NCI-H2107 (cell line): Measurements from ENCODE around the gene SLU7.
"Not testable (repeated sequence)": the region's sequence is repeated elsewhere in the genome, so short reads cannot be mapped to it uniquely, and the experiment has no call there.

Experiments used
- DNase-seq: peaks from one replicate; lab custom pipeline; 2025; lab: John Stamatoyannopoulos, UW

Gene SLU7

DNA sequence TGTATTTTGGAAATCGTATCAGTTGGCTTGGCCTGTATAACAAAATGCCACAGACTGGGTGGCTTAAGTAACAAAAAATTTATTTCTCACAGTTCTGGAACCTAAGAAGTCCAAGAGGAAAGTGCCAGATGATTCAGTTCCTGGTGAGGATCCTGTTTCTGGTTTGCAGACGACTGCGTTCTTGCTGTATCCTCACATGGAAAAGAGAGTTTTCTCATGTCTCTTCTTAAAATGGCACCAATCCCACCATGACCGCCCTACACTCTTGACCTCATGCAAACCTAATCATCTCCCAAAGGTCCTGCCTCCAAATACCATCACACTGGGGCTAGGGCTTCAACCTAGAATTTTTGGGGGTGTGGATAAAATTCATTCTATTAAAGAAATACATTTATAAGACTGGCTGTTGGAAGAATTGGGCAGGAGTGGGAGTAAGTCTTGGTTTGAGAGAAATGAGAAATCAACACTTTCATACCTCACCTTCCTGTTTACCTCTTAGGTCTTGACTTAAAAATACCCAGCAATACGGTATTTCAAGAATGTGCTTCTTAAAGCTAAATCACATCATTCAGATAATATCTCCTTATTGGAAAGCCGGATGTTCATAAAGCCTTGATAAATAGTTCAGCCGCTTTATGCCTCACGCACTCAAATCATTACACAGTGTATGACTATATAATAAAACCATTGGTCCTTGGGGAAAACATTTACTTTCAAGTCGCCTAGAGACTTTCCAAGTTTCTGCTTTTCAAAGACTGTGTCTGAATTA is 31.5 kb upstream of the SLU7 start:
- no peak for DNase-seq

DNA sequence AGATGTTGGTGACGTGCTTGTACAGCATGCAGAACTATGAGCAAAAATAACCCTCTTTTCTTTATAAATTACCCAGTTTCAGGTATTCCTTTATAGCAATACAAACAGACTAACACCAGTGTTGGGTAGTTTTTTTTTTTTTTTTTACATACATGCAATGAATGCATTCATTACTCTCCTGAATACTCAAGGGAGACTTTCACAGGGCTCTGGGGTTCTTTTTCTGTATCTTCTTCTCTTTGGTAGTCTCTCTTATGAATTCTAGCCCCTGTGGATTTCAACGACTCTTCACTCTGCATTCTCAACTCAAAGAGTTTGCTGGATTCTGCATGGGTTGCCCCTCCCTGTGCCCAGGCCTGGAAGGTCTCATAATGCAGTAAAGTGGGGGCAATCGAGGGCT is 30.6 kb upstream of the SLU7 start:
- no peak for DNase-seq

DNA sequence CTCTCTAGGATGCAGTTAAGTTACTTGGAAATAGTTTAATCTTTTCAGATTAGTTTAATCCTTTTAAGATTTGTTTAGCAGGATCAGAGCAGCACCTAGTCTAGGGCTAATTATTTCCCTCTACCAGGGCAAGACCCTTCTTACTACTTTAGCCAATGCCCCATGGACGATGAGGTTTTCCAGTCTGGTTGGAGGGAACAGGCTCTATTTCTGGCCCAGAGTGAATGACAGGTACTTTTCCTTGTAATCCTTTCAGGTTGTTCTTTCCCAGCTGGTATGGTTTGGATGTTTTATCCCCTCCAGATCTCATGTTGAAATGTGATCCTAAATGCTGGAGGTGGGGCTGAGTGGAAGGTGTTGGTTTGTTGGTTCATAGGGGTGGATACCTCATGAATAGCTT is 30.0 kb upstream of the SLU7 start:
- no peak for DNase-seq

DNA sequence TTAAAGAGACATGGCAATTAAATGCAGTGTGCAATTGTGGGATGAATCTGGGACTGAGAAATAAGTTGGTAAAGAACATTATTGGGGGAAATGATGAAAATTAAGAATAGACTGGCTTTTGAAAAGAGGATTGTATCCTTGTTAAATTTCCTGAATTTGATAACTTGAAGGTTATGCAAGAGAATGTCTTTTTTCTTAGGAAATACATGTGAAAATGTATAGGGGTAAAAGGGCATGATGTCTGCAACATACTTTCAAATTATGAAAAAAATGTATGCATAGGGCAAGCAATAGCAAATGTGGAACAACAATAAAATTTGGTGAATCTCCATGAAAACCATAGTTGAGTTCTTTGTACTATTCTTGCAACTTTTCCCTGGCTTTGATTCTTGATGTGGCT is 26.9 kb upstream of the SLU7 start:
- no peak for DNase-seq

DNA sequence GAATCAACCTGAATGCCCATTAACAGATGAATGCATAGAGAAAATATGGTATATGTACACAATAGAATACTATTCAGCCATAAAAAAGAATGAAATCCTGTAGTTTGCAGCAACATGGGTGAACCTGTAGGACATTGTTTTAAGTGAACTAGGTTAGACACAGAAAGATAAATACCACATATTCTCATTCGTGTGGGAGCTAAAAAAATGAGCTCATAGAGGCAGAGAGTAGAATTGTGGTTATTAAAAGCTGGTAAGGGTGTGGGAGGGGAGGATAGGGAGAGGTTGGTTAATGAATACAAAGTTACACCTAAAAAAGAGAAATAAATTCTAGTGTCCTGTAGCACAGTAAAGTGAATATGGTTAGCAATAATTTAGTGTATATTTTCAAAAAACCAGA is 26.3 kb upstream of the SLU7 start:
- no peak for DNase-seq

DNA sequence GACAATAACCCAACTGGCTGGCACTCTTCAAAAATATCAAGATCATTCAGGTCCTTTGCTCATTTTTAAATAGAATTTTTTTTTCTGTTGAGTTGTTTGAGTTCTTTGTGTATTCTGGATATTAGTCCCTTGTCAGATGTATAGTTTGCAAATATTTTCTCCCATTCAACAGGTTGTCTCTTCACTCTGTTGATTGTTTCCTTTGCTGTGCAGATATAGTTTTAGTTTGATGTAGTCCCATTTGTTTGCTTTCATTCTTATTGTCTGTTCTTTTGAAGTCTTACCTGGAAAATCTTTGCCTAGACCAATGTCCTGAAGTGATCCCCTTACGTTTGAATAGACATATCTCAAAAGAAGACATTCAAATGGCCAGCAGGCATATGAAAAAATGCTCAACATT is 25.5 kb upstream of the SLU7 start:
- DNase-seq = no peak

DNA sequence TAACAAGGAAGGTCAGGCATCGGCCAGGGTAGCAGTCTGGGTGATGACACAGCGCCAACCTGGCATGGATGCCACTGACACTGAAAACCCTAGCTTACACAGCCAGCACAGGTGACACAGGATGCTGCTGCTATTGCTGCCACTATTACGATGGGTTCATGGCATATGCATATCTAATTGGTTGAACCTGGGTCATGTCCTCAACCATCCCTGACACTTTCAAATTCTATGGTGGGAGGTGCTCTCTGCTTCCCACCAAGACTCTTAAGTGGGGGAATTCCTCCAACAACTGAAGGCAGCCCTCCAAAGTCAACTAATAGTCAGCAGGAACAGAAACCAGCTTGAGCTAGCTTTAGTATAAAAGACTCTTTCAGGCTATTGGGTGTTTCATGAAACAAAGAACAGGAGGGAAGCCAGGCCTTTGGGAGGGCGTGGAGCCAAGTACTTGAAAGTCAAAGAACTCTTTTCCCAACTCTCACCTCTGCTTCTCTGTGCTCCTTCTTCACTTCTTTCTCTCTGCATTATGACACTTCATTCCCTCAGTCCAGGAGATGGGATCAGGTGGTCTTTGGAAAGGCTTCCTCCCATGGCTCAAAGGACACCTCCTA is 24.0 kb upstream of the SLU7 start:
- DNase-seq = no peak

DNA sequence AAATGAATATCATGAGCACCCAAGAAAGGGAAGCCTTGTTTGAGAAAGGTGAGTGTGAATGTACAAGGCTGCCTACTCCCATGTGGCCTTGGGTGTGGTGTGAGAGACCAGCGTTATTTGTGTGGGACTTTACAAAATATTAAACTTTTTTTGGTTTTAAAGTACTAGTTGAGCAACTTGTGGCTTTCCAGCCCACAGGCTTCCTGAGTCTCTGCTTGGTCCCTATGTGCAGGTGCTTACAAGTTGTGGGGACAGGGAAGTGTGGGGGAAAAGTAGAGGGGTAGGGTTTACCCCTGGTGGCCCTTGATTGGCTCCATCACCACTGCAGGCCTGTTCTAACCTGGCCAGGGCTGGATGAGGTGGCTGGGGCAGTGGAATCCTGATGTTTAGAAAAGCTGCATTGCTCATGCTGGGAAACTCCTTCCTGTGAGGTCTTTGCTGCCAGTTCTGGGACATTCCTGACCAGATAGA is 22.5 kb upstream of the SLU7 start:
- no peak for DNase-seq

DNA sequence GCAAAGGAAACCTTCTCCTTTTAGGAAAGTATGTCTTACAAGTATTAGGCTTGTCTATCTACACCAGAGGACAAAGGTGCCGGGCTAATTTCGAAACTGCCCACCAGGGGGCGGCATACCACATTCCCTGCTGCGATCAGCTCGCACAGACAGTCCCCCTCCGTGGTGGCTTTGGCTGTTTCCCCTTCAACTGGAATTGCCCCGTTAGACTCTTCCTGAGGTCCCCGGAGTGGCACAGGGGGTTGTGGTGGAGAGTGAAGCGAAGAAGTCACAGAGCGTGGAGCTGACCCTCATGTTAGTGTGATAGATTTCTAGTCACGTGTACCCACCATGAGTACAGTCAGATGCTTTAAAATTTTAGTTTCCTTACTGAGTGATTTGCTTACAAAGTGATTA is 20.3 kb upstream of the SLU7 start:
- DNase-seq = peak; percentile 28

DNA sequence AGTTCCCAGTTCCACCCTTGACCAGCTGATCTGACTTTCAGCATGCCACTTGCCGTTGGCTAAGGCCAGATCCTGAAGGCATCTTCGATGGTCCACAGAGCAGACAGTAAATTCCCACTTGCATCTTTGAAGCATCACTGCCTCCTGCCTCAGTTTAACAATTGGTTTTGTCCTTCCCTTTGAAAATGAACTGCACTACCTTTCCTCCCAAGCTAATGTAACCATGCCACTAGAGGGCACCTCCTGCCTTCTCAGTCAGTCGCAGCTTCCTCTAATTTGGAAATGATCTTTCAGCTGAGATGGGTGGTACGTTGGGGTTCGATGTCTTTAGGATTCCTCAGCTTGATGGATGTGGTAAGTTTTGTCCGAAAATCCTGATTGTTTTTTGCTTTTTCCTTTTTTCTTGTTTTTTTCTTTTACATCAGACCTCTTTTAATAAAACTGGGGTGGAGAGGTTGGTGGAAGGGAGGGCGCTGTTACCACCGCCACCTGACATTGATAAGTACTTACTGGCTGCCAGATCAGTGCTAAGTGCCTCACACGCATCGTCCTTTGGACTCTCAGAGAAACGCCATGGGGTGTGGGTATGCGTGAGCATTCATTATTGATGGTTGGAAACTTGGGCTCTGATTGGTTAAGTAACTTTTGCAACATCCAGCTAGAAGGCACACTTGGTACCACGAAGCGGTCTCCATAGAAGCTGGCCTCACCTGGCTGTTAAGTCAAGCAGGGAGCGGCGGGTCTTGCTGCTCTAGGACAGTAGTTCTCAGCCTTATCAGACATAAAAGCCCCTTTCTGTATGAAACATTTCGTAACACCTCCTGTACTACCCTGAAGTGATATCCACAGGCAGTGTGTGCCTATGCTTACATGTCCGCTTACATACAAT is 19.7 kb upstream of the SLU7 start:
- no peak for DNase-seq

DNA sequence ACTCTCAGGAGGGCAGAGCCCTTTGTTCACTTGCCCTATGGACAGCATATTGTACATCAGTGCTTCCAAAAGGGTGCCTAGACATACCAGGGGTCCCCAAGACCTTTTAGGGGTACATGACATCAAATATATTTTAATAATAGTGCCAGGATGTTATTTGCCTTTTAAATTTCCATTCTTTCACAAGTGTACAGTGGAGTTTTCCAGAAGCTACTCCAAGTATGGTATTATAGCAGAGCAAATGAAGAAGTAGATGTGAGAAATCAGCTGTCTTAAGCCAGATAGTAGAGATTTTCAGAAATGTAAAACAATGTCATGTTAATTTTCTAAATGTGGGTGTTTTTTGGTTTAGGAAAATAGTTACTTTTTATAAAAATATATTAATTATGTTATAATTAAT is 18.4 kb upstream of the SLU7 start:
- DNase-seq = no peak

DNA sequence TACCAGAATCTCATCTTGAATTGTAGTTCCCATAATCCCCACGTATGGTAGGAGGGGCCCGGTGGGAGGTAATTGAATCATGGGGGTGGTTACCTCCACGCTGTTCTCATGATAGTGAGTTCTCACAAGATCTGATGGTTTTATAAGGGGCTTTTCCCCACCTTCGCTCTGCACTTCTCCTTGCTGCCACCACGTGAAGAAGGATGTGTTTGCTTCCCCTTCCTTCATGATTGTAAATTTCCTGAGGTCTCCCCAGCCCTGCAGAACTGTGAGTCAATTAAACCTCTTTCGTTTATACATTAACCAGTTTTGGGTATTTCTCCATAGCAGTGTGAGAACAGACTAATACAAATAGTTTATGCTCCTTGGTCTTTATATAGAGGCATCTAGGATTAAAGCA is 17.8 kb upstream of the SLU7 start:
- not testable (repeated sequence) for DNase-seq

DNA sequence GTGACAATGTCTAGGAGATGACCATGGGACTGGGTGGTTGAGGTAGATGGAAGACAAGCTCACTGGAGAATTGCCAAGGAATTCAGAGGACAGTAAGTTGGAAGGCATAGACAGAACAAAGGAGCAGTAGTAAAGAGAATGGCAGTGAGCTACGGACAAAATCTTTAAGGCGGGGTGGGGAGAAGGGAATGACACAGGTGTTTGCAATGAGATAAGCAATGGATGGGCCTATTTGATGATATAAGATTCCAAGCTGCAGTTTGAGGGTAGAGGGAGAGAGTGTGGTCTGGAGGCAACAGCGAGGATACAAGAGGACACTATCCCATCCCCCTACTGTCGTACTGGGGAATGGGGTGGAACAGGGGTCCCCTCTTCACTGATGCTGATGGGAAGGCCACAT is 17.1 kb upstream of the SLU7 start:
- no peak for DNase-seq

DNA sequence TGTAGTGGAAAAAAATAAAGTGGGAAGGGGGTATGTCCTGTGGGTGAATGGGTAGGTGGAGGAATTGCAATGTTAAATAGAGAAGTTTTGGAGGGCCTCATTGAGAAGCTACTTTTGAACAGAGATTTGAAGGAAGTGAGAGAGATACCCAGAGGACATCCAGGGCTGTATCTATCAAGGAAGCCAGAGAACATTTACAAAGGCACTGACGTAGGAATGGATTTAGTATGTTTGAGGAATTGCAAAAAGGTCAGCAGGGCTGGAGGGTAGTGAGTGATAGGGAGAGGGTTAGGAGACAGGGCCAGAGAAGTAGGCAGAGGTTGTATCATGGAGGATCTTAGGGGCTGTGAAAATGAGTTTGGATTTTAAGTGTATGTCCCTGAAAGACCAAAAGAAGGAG is 16.7 kb upstream of the SLU7 start:
- no peak for DNase-seq

DNA sequence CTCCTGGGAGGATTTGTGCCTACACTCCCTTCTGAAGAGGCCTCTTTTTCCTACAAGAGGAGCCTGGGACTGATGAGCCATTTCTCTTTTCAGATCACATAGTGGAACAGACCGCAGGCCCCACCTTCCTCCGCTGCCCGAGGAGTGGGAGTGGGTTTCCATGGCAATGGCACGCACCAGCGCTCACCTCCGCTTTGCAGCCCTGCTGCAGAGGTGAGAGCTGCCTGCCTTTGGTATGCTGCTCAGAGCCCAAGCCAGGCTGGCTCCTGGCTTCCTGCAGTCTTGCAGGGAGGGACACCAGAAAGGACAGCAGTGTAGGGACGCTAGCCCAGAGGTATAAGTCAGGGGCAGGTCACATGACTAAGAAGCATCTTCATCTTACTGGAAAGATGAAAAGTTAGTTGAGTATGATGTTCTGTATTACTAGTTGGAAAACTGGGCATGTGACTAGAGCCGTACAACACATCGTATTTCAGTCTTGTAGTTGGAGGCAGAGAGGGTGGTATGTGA is 15.2 kb upstream of the SLU7 start:
- peak; percentile 15 for DNase-seq

DNA sequence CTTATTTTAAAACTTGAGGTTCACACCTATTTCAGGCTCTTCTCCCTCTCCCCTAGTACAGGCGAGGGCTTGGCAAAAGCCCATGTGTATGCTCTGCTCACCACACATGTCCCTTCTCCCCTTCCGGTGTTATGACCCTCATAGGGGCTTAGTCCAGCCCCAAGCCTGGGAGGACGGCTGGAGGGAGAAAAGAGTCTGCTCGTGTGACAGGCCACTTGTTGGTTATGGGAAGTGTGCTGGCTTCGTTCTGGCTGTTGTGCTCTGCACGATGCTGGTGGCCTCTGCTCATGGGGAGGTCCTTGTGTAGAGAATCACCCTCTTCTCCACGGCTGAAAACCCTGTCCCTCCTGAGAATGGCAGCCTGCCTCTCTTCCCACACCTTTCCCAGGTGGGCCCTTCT is 13.9 kb upstream of the SLU7 start:
- DNase-seq = no peak

DNA sequence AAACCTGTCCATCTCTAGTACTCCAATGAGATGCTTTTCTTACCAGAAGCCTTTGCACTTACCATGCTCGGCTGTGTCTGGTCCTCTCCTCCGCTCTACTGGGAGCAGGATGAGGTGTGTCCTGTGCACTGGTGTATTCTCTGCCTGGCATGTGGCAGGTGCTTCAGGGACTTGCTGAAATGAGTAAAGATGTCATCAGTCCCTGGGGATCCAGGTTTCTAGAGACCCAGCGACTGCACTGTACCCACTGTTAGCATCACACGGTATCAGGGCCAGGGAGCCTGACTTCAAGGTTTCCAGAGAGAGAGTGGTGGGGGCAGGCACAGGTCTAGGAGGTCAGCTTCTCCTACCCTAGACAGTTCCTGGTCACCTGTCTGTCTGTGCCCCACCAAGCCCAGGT is 13.3 kb upstream of the SLU7 start:
- peak; percentile 1 for DNase-seq

DNA sequence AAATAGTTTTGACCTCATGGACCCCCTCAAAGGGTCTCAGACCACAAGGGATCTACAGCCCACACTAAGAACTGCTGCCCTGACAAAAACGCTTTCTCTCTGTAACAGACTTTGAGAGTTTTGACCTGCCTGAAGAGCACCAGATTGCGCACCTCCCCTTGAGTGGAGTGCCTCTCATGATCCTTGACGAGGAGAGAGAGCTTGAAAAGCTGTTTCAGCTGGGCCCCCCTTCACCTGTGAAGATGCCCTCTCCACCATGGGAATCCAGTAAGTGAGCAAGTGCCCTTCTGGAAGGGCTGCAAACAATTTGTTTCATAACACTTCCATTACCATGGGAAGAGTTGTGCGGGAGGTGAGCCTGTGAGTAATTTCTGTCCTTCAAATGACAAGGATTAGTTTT is 8.7 kb upstream of the SLU7 start:
- DNase-seq = no peak

DNA sequence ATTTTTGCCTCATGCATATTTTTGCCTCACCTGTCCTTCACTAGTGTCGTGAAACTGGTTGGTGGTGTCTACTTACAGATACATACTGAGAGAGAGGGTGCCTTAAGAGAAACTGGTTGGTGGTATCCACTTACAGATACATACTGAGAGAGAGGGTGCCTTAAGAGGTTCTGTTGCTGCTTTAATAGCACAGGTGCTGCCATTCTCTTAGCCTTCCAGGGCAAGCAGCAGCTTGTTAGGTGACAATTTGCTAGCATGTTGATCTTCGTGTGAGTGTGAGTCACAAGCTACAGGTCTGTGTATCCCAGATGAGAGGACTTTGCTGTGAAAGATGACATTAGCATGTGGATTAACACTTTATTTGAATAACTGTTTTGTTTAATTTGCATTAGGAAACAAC is 4.2 kb upstream of the SLU7 start:
- DNase-seq = no peak

DNA sequence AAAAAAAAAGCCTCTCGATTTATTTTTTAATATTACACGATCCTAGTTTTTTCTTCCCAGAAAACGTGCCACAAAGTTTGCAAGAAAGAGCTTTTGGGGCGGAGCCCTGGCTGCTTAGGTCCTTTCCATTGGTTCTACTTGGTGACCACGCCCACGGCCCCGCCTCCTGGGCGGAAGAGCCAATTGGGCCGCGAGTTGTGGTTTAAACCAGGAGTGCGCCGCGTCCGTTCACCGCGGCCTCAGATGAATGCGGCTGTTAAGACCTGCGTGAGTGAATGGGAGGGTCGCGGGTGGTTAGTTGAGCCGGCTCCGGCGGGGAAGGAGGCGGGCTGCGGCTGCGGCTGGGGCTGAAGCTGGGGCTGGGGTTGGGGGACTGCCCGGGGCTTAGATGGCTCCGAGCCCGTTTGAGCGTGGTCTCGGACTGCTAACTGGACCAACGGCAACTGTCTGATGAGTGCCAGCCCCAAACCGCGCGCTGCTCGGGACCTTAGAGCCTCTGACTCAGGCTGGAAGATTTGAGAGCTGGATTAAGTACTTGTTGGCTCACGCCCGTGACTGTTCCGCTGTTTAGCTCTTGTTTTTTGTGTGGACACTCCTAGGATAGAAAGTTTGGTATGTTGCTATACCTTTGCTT is 2.9 kb upstream of the SLU7 start, which contains the start of gene PTTG1:
TSS of gene PTTG1 (plus strand) at position 231 of the 634 bp plus-strand sequence. CDS start 458 bp downstream, outside the sequence.
- peak; percentile 69 for DNase-seq

DNA sequence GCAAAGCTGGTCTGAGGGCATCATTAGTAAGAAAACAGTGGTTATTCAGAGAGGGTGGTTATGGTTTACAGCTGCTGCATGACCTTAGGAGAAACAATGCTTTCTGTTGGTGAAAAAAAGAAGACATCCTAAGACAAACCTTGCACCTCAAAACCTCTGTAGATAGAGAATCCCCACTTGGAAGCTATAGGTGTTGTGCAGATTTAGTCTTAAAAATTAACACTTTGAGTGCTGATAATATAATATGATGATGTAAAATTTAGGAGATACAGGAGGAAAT is 1.4 kb upstream of the SLU7 start:
- no peak for DNase-seq
